ENCODE data around the gene TDRD1.

GRCh38 chr10:114242235-114242634, 63.1 kb downstream of the TDRD1 start:
- TF ChIP-seq CTCF (IDR thresholded peaks at IDR 0.05), result no peak
- no peak for TF ChIP-seq POLR2AphosphoS5 (IDR thresholded peaks at IDR 0.05; ENCODE audit: insufficient read depth in 1 of 2, low read depth in 1 of 2)
- no peak for TF ChIP-seq POLR2A (IDR thresholded peaks at IDR 0.05)

Data from vagina (tissue), 2 donors.